H9 (cell line): ENCODE data around the gene UNCX. TPM values are rescaled to one million over a fixed set of nuclear protein-coding genes. Genes with fewer than 3 reads are reported as not detected.

Experiments used
- DNase-seq: peaks from one replicate; pipeline ENCODE4 v3.0.0-alpha.2; 2017
- H2AFZ ChIP-seq: one replicate; pipeline ENCODE4 v1.6.1; 2013; ENCODE audit warnings: mild to moderate bottlenecking, low read length, control low read depth, moderate library complexity
- H2AK5ac ChIP-seq: 2 replicates; pipeline ENCODE4 v1.6.1; 2013; ENCODE audit warnings: low read length, control low read depth, mixed read lengths; ENCODE audit not compliant: insufficient read length
- H2BK120ac ChIP-seq: one replicate; pipeline ENCODE4 v1.6.1; 2013; ENCODE audit warnings: low read depth, mild to moderate bottlenecking, low read length, control low read depth, inconsistent platforms; ENCODE audit not compliant: poor library complexity, severe bottlenecking
- H2BK12ac ChIP-seq: 2 replicates; pipeline ENCODE4 v1.6.1; 2013; ENCODE audit warnings: low read length, control low read depth, mixed read lengths, low read depth; ENCODE audit not compliant: insufficient read length
- H2BK15ac ChIP-seq: 2 replicates; pipeline ENCODE4 v1.6.1; 2013; ENCODE audit warnings: low read depth, low read length, control low read depth
- H2BK20ac ChIP-seq: one replicate; pipeline ENCODE4 v1.6.1; 2013; ENCODE audit warnings: low read depth, mild to moderate bottlenecking, low read length, control low read depth, inconsistent platforms; ENCODE audit not compliant: poor library complexity, severe bottlenecking
- H2BK5ac ChIP-seq: 2 replicates; pipeline ENCODE4 v1.6.1; 2013; ENCODE audit warnings: low read length, control low read depth, mixed read lengths; ENCODE audit not compliant: insufficient read length
- H3K14ac ChIP-seq: 2 replicates; pipeline ENCODE4 v1.6.1; 2013; ENCODE audit warnings: low read length, control low read depth; ENCODE audit not compliant: insufficient read depth
- H3K18ac ChIP-seq: 2 replicates; pipeline ENCODE4 v1.6.1; 2013; ENCODE audit warnings: low read depth, mild to moderate bottlenecking, mixed read lengths, low read length, control low read depth; ENCODE audit not compliant: insufficient read length
- H3K23ac ChIP-seq: 2 replicates; pipeline ENCODE4 v1.6.1; 2013; ENCODE audit warnings: low read length, control low read depth, mixed read lengths, low read depth; ENCODE audit not compliant: insufficient read length
- H3K23me2 ChIP-seq: 2 replicates; pipeline ENCODE4 v1.6.1; 2013; ENCODE audit warnings: low read depth, mild to moderate bottlenecking, mixed read lengths, low read length, control low read depth; ENCODE audit not compliant: insufficient read length, poor library complexity, severe bottlenecking
- H3K27ac ChIP-seq: 2 replicates; pipeline ENCODE4 v1.5.1; 2013; ENCODE audit warnings: low read length, control low read depth, mixed read lengths, low read depth; ENCODE audit not compliant: insufficient read length
- H3K27me3 ChIP-seq: 2 replicates; pipeline ENCODE4 v1.6.1; 2013; ENCODE audit warnings: low read length, control low read depth, inconsistent platforms; ENCODE audit not compliant: insufficient read depth
- H3K4ac ChIP-seq: 2 replicates; pipeline ENCODE4 v1.6.1; 2013; ENCODE audit warnings: low read depth, mild to moderate bottlenecking, control low read depth, inconsistent platforms, low read length, moderate library complexity
- H3K4me1 ChIP-seq: 2 replicates; pipeline ENCODE4 v1.6.1; 2013; ENCODE audit warnings: low read length, control low read depth, inconsistent platforms; ENCODE audit not compliant: insufficient read depth
- H3K4me2 ChIP-seq: 2 replicates; pipeline ENCODE4 v1.6.1; 2013; ENCODE audit warnings: low read length, control low read depth, mixed read lengths; ENCODE audit not compliant: insufficient read length, insufficient read depth
- H3K56ac ChIP-seq: 2 replicates; pipeline ENCODE4 v1.6.1; 2013; ENCODE audit warnings: low read depth, mild to moderate bottlenecking, mixed read lengths, low read length, control low read depth; ENCODE audit not compliant: insufficient read length
- H3K79me1 ChIP-seq: 2 replicates; pipeline ENCODE4 v1.6.1; 2013; ENCODE audit warnings: low read depth, mild to moderate bottlenecking, moderate library complexity, low read length, control low read depth, inconsistent platforms; ENCODE audit not compliant: insufficient read depth, poor library complexity, severe bottlenecking
- H3K79me2 ChIP-seq: 2 replicates; pipeline ENCODE4 v1.6.1; 2013; ENCODE audit warnings: low read length, control low read depth, inconsistent platforms; ENCODE audit not compliant: insufficient read depth
- H3K9ac ChIP-seq: 2 replicates; pipeline ENCODE4 v1.6.1; 2013; ENCODE audit warnings: low read length, control low read depth, mixed read lengths; ENCODE audit not compliant: insufficient read length; ENCODE audit errors: extremely low read depth
- H3K9me3 ChIP-seq: one replicate; pipeline ENCODE4 v1.6.1; 2013; ENCODE audit warnings: low read depth, low read length, inconsistent platforms; ENCODE audit not compliant: control insufficient read depth
- H3T11ph ChIP-seq: one replicate; pipeline ENCODE4 v1.6.1; 2013; ENCODE audit warnings: mild to moderate bottlenecking, low read length, control low read depth, inconsistent platforms
- H4K20me1 ChIP-seq: one replicate; pipeline ENCODE4 v1.6.1; 2013; ENCODE audit not compliant: control insufficient read depth, insufficient read length, insufficient read depth
- H4K5ac ChIP-seq: 2 replicates; pipeline ENCODE4 v1.6.1; 2013; ENCODE audit warnings: low read depth, mild to moderate bottlenecking, mixed read lengths, low read length, control low read depth; ENCODE audit not compliant: insufficient read length
- H4K8ac ChIP-seq: replicated peaks from 2 replicates; pipeline ENCODE4 v1.6.1; 2013; ENCODE audit warnings: low read length, control low read depth, mixed read lengths, low read depth; ENCODE audit not compliant: insufficient read length
- H4K91ac ChIP-seq: 2 replicates; pipeline ENCODE4 v1.6.1; 2013; ENCODE audit warnings: low read depth, mild to moderate bottlenecking, moderate library complexity, mixed read lengths, low read length, control low read depth; ENCODE audit not compliant: insufficient read length
- H3K27ac Mint-ChIP-seq, 3 experiments: 2 replicates in 2 of 3; 3 replicates in 1 of 3; pipeline ENCODE4 v1.8.0; 2020 to 2021; ENCODE audit warnings: mixed read lengths in 3 of 3, mild to moderate bottlenecking in 1 of 3, moderate library complexity in 1 of 3
- H3K27me3 Mint-ChIP-seq: 2 replicates; pipeline ENCODE4 v1.8.0; 2021; ENCODE audit warnings: low read depth, mild to moderate bottlenecking, moderate library complexity, mixed read lengths
- H3K36me3 Mint-ChIP-seq, 3 experiments: 2 replicates in 2 of 3; 3 replicates in 1 of 3; pipeline ENCODE4 v1.8.0; 2020 to 2021; ENCODE audit warnings: low read depth in 3 of 3, mixed read lengths in 3 of 3; ENCODE audit not compliant: insufficient read depth in 1 of 3
- H3K4me1 Mint-ChIP-seq, 2 experiments: 2 replicates each; pipeline ENCODE4 v1.8.0; 2020; ENCODE audit warnings: mixed read lengths in 2 of 2
- H3K4me3 Mint-ChIP-seq, 2 experiments: 2 replicates in 1 of 2; 3 replicates in 1 of 2; pipeline ENCODE4 v1.8.0; 2020 to 2021; ENCODE audit warnings: mild to moderate bottlenecking in 2 of 2, mixed read lengths in 2 of 2, moderate library complexity in 1 of 2
- H3K9me3 Mint-ChIP-seq, 2 experiments: 2 replicates in 1 of 2; 3 replicates in 1 of 2; pipeline ENCODE4 v1.8.0; 2020; ENCODE audit warnings: mild to moderate bottlenecking in 2 of 2, mixed read lengths in 2 of 2, moderate library complexity in 1 of 2
- CTCF ChIP-seq: fragments of 200-600 bp; sonication (generic); conservative IDR thresholded peaks from 3 replicates; pipeline ENCODE4 v1.8.0; 2021; ENCODE audit warnings: antibody characterized with exemption, mild to moderate bottlenecking
- WGBS: extraction: QIAGEN DNeasy Blood & Tissue Kit; methylation state at CpG from one replicate; pipeline ENCODE4 v1.1.7; 2013; ENCODE audit warnings: missing lambda C conversion rate, low lambda C conversion rate, mixed read lengths; ENCODE audit not compliant: insufficient read length; ENCODE audit errors: extremely low coverage; 5-methylcytosine and 5-hydroxymethylcytosine counted together
- long read RNA-seq: library from polyadenylated mRNA; unstranded; transcript quantifications from one replicate; pipeline ENCODE4 v2.0.0, GENCODE V29; 2020
- total RNA-seq: library from RNA; stranded (reverse); gene quantifications from 2 replicates; pipeline ENCODE4 v1.2.1, GENCODE V29; 2021

UNCX gene
- not detected in 2 replicates for total RNA-seq
- long read RNA-seq, result 0 reads

GRCh38 chr7:1232623-1233332, at the start of gene UNCX:
TSS of gene UNCX (plus strand) at chr7:1232872. CDS start at chr7:1233018, 146 bp downstream.
- H4K91ac ChIP-seq, result no peak within 1 kb of the TSS
- H3K4me2 ChIP-seq, result no peak within 1 kb of the TSS
- H3K14ac ChIP-seq, result no peak within 1 kb of the TSS
- TF ChIP-seq CTCF, result no peak
- H4K20me1 ChIP-seq, result no peaks in the 10 kb centered on the region
- peaks cover 5 to 11% of the 10 kb centered on the region in 2 experiments; a peak in 4 of 5 replicates for H3K9me3 Mint-ChIP-seq
- no peak within 1 kb of the TSS for H3K4ac ChIP-seq
- no peak within 1 kb of the TSS for H3K23ac ChIP-seq
- no peak within 1 kb of the TSS for H2BK120ac ChIP-seq
- H3K36me3 Mint-ChIP-seq, result no peaks in the 10 kb centered on the region; a peak in 1 of 7 replicates
- no peak within 1 kb of the TSS for H2BK5ac ChIP-seq
- H2AFZ ChIP-seq, result no peak within 1 kb of the TSS
- DNase-seq, result peak; percentile 70
- H3K27ac ChIP-seq, result no peak within 1 kb of the TSS
- no peak within 1 kb of the TSS for H4K5ac ChIP-seq
- no CpG with 5 or more reads among the region's 81 CpGs for WGBS
- peaks cover 2% of the 10 kb centered on the region; the same call in 1 of the 2 replicates for H3K4me1 ChIP-seq
- peaks cover 81% of the 10 kb centered on the region for H3K27me3 Mint-ChIP-seq
- peak within 1 kb of the TSS in 1 of 2 experiments; percentile 63; a peak in 3 of 5 replicates for H3K4me3 Mint-ChIP-seq
- H3K23me2 ChIP-seq, result peaks cover 2% of the 10 kb centered on the region
- no peak within 1 kb of the TSS for H2BK15ac ChIP-seq
- no peaks in the 10 kb centered on the region for H3K9me3 ChIP-seq
- H3K9ac ChIP-seq, result no peak within 1 kb of the TSS
- no peak within 1 kb of the TSS for H3K27ac Mint-ChIP-seq
- H3T11ph ChIP-seq, result no peak within 1 kb of the TSS
- H2BK20ac ChIP-seq, result no peak within 1 kb of the TSS
- H3K4me1 Mint-ChIP-seq, result peaks cover 12 to 40% of the 10 kb centered on the region in 2 experiments
- H2AK5ac ChIP-seq, result no peak within 1 kb of the TSS
- H4K8ac ChIP-seq, result no peak within 1 kb of the TSS
- H2BK12ac ChIP-seq, result no peak within 1 kb of the TSS
- H3K79me2 ChIP-seq, result no peaks in the 10 kb centered on the region
- H3K27me3 ChIP-seq, result peaks cover 66% of the 10 kb centered on the region
- H3K18ac ChIP-seq, result no peak within 1 kb of the TSS
- no peak within 1 kb of the TSS for H3K56ac ChIP-seq
- H3K79me1 ChIP-seq, result no peaks in the 10 kb centered on the region
